HepG2 (cell line): ENCODE data around the gene HAP1. TPM values are rescaled to one million over a fixed set of nuclear protein-coding genes. Genes with fewer than 3 reads are reported as not detected.

Experiments
- GATAD1 ChIP-seq: IDR thresholded peaks from 2 replicates; pipeline ENCODE4 v1.6.1; 2016; ENCODE audit warnings: missing genetic modification reagents, missing compliant biosample characterization
- HNRNPH1 ChIP-seq: fragments of 200-400 bp; formaldehyde crosslinking; optimal IDR thresholded peaks from 2 replicates; pipeline ENCODE3; 2017; ENCODE audit warnings: mild to moderate bottlenecking, low read depth, low read length
- MAFF ChIP-seq: IDR thresholded peaks from 2 replicates; pipeline ENCODE4 v1.6.1; 2011; ENCODE audit warnings: low read depth, low read length, improper control_type of control experiment
- MIXL1 ChIP-seq: IDR thresholded peaks from 2 replicates; pipeline ENCODE4 v1.6.1; 2016
- MYNN ChIP-seq: sonication (generic); formaldehyde crosslinking; IDR thresholded peaks from 2 replicates; pipeline ENCODE4 v1.4.0; 2020; ENCODE audit warnings: mild to moderate bottlenecking, low read depth, missing genetic modification reagents
- NR2F1 ChIP-seq, 2 experiments: fragments of 450-650 bp in 1 of 2; formaldehyde crosslinking in 1 of 2; IDR thresholded peaks; 2 replicates each; pipeline versions ENCODE4 v1.5.0 to v1.6.1; 2016 to 2020; ENCODE audit warnings: mild to moderate bottlenecking in 1 of 2, missing compliant biosample characterization in 1 of 2, missing genetic modification reagents in 1 of 2, moderate library complexity in 1 of 2
- PCBP1 ChIP-seq: fragments of 200-400 bp; formaldehyde crosslinking; IDR thresholded peaks from 2 replicates; pipeline ENCODE4 v1.6.1; 2017; ENCODE audit warnings: mild to moderate bottlenecking, low read depth, low read length, borderline replicate concordance
- SATB2 ChIP-seq: sonication (generic); formaldehyde crosslinking; IDR thresholded peaks from 2 replicates; pipeline ENCODE4 v1.5.0; 2020; ENCODE audit warnings: missing genetic modification reagents
- ZBTB25 ChIP-seq: IDR thresholded peaks from 2 replicates; pipeline ENCODE4 v1.6.1; 2018; ENCODE audit warnings: missing genetic modification reagents
- ZFP37 ChIP-seq: sonication (generic); formaldehyde crosslinking; IDR thresholded peaks from 2 replicates; pipeline ENCODE4 v1.4.0; 2020; ENCODE audit warnings: missing genetic modification reagents, borderline replicate concordance
- ZNF101 ChIP-seq: sonication (generic); formaldehyde crosslinking; IDR thresholded peaks from 2 replicates; pipeline ENCODE4 v1.4.0; 2020; ENCODE audit warnings: mild to moderate bottlenecking, low read depth, missing genetic modification reagents, borderline replicate concordance
- ZNF124 ChIP-seq: sonication (generic); formaldehyde crosslinking; IDR thresholded peaks from 2 replicates; pipeline ENCODE4 v1.4.0; 2020; ENCODE audit warnings: missing genetic modification reagents
- ZNF337 ChIP-seq: sonication (generic); formaldehyde crosslinking; IDR thresholded peaks from 2 replicates; pipeline ENCODE4 v1.5.1; 2020; ENCODE audit warnings: missing genetic modification reagents, low read depth, mild to moderate bottlenecking, borderline replicate concordance
- ZNF746 ChIP-seq: sonication (generic); formaldehyde crosslinking; IDR thresholded peaks from 2 replicates; pipeline ENCODE4 v1.8.0; 2022; ENCODE audit warnings: mild to moderate bottlenecking, missing genetic modification reagents
- ZNF776 ChIP-seq: sonication (generic); formaldehyde crosslinking; IDR thresholded peaks from 2 replicates; pipeline ENCODE4 v1.4.0; 2020; ENCODE audit warnings: mild to moderate bottlenecking, missing genetic modification reagents
- polyA plus RNA-seq, 8 experiments: library from polyadenylated mRNA; depleted of rRNA in 3 of 8; stranded (reverse) in 7 of 8; unstranded in 1 of 8; fragments of >200 nt; fragmentation: Illumina TruSeq in 4 of 8; extraction: Trizol in 4 of 8; gene quantifications; 2 replicates each; pipeline versions ENCODE4 v1.2.1 to v1.2.3, GENCODE V29; 2011 to 2016; ENCODE audit warnings: low read depth in 4 of 8, missing spikeins in 1 of 8, mixed read lengths in 1 of 8; ENCODE audit not compliant: insufficient read depth in 1 of 8
- total RNA-seq, 5 experiments: library from RNA; depleted of rRNA; stranded (reverse); fragments of >200 nt; fragmentation: Illumina TruSeq; extraction: Trizol; gene quantifications; 2 replicates each; pipeline ENCODE4 v1.2.3, GENCODE V29; 2016; ENCODE audit warnings: low read depth in 1 of 5
- TF ChIP-seq, protein P1 (sequence below), 2 experiments: fragments of 450-650 bp in 1 of 2; sonication (generic) in 1 of 2; formaldehyde crosslinking in 1 of 2; IDR thresholded peaks; 2 replicates each; pipeline versions ENCODE4 v1.6.1 to v1.8.0; 2016 to 2022; ENCODE audit warnings: antibody characterized with exemption in 1 of 2, mild to moderate bottlenecking in 1 of 2, missing genetic modification reagents in 1 of 2
- TF ChIP-seq, protein P2 (sequence below): sonication (generic); formaldehyde crosslinking; IDR thresholded peaks from 2 replicates; pipeline ENCODE4 v1.4.0; 2020; ENCODE audit warnings: missing genetic modification reagents

The HAP1 gene
- total and polyA plus RNA-seq, 2 of the 13 experiments (the other 11 are each of a cell fraction or from before 2014, with no cell fraction given) = 0.07 TPM

DNA sequence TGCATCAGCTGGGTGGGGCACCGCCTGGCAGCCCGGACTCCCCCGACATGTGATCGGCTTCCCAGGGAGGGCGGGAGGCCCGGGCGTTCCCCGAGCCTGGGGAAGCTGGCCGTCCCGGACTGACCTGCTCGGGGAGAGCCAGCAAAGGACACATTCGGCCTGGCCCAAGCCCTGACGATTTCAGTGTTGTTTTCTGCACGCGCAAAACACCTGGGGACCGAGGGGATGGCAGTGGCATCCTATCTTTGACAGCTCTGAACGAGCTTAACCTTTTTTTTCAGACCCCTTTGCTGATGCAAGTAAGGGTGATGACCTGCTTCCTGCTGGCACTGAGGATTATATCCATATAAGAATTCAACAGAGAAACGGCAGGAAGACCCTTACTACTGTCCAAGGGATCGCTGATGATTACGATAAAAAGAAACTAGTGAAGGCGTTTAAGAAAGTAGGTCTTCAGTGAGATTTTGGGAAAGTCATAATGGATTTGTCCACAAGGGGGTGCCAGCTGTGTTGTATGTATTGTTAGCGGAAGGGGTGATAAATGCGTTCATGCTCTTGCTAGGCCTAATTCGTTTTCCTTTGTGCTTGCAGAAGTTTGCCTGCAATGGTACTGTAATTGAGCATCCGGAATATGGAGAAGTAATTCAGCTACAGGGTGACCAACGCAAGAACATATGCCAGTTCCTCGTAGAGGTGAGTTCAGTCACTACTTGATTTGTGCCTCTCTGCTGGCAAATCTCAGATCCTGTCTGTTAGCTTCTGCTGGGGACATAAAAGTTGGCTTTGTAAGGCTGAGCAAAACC lies 44.7 kb downstream of the HAP1 start (continued):
- TF ChIP-seq, protein P1, sequence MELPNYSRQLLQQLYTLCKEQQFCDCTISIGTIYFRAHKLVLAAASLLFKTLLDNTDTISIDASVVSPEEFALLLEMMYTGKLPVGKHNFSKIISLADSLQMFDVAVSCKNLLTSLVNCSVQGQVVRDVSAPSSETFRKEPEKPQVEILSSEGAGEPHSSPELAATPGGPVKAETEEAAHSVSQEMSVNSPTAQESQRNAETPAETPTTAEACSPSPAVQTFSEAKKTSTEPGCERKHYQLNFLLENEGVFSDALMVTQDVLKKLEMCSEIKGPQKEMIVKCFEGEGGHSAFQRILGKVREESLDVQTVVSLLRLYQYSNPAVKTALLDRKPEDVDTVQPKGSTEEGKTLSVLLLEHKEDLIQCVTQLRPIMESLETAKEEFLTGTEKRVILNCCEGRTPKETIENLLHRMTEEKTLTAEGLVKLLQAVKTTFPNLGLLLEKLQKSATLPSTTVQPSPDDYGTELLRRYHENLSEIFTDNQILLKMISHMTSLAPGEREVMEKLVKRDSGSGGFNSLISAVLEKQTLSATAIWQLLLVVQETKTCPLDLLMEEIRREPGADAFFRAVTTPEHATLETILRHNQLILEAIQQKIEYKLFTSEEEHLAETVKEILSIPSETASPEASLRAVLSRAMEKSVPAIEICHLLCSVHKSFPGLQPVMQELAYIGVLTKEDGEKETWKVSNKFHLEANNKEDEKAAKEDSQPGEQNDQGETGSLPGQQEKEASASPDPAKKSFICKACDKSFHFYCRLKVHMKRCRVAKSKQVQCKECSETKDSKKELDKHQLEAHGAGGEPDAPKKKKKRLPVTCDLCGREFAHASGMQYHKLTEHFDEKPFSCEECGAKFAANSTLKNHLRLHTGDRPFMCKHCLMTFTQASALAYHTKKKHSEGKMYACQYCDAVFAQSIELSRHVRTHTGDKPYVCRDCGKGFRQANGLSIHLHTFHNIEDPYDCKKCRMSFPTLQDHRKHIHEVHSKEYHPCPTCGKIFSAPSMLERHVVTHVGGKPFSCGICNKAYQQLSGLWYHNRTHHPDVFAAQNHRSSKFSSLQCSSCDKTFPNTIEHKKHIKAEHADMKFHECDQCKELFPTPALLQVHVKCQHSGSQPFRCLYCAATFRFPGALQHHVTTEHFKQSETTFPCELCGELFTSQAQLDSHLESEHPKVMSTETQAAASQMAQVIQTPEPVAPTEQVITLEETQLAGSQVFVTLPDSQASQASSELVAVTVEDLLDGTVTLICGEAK (IDR thresholded peaks at IDR 0.05) = no peak
- TF ChIP-seq, protein P1 (CRISPR knock-in tag; IDR thresholded peaks at IDR 0.05) = no peak
- TF ChIP-seq ZBTB25 (CRISPR knock-in tag) (no peak), ZNF101 (CRISPR knock-in tag) (no peak), HNRNPH1 (no peak), ZNF124 (CRISPR knock-in tag) (0 out of 2 replicates have a peak, but pooled peaks have one; percentile 57), ZFP37 (0 out of 2 replicates have a peak, but pooled peaks have one; percentile 17), NR2F1 (CRISPR knock-in tag; IDR thresholded peaks at IDR 0.05) (no peak; a peak in 1 of 4 replicates), ZNF776 (CRISPR knock-in tag) (0 out of 2 replicates have a peak, but pooled peaks have one; percentile 21), SATB2 (0 out of 2 replicates have a peak, but pooled peaks have one; percentile 82), GATAD1 (no peak), MYNN (no peak), MAFF (no peak), PCBP1 (no peak), MIXL1 (CRISPR knock-in tag) (no peak; the same call in 1 of the 2 replicates), ZNF337 (no peak), ZNF746 (peak; percentile 44; the same call in 1 of the 2 replicates)
- TF ChIP-seq, protein P2, sequence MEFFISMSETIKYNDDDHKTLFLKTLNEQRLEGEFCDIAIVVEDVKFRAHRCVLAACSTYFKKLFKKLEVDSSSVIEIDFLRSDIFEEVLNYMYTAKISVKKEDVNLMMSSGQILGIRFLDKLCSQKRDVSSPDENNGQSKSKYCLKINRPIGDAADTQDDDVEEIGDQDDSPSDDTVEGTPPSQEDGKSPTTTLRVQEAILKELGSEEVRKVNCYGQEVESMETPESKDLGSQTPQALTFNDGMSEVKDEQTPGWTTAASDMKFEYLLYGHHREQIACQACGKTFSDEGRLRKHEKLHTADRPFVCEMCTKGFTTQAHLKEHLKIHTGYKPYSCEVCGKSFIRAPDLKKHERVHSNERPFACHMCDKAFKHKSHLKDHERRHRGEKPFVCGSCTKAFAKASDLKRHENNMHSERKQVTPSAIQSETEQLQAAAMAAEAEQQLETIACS = no peak
